H7 (cell line): ENCODE results near the gene LRRC4C. TPM values are rescaled to one million over a fixed set of nuclear protein-coding genes. Genes with fewer than 3 reads are reported as not detected.
A peak's percentile ranks its signal among the peaks of the same experiment; 100 is the strongest.

Source experiments
- DNase-seq: peaks from one replicate; pipeline ENCODE4 v3.0.0; 2012
- H3K27me3 ChIP-seq: 2 replicates; pipeline ENCODE4 v1.6.0; 2011; ENCODE audit warnings: mild to moderate bottlenecking, low read length; ENCODE audit not compliant: control insufficient read depth, insufficient read depth
- H3K36me3 ChIP-seq: replicated peaks from 2 replicates; pipeline ENCODE4 v1.5.1; 2011; ENCODE audit warnings: low read length; ENCODE audit not compliant: control insufficient read depth, insufficient read depth
- H3K4me3 ChIP-seq: 2 replicates; pipeline ENCODE4 v1.5.1; 2011; ENCODE audit warnings: low read depth, mild to moderate bottlenecking, control low read depth, low read length, moderate library complexity; ENCODE audit not compliant: insufficient read depth
- total RNA-seq: library from RNA; depleted of rRNA; stranded (reverse); fragments of >200 nt; shearing (Covaris generic); gene quantifications from 2 replicates; pipeline ENCODE4 v1.2.3, GENCODE V29; 2014

The LRRC4C gene
- total RNA-seq, 1 experiment from 2014 or later, result 0.66 TPM

DNA sequence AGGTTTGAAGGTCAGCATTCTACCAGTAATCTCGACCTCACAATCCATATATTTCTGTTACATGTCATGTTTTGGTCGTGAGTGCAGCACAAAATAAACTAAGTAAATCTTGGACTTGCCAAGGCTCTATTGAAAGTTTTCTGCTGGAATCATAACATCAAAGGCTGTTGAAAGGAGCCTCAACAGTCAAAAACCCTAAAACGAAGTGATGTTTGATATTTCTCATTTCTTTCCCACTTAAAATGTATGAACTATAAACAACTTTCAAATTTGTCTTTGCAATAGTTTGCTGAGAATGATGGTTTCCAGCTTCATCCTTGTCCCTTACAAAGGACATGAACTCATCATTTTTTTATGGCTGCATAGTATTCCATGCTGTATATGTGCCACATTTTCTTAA is 1118.5 kb downstream of the LRRC4C start:
- no peaks in the 10 kb centered on the region for H3K27me3 ChIP-seq
- H3K36me3 ChIP-seq, result no peaks in the 10 kb centered on the region
- DNase-seq, result no peak
- H3K4me3 ChIP-seq, result no peak overlapping the region

DNA sequence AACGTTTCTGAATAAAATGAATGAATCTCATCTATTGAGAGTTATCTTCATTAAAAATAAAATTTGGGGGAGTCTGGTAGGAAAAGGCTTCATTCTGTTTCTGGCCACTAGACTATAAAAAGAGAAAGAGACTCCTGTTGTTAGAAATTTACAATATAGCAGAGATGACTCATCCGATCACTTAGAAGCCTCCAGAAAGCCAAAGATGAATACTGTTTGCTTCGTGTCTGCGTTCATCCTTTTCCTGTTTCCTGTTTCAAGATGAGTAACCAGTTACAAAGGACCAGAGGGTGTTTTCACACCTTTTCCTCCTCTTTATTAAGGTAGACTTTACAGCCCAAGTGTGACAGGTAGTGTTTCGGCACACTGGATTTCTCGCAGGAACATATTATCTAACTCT is 1120.7 kb downstream of the LRRC4C start:
- Histone ChIP-seq H3K27me3 (no peaks in the 10 kb centered on the region), H3K36me3 (no peaks in the 10 kb centered on the region), H3K4me3 (no peak overlapping the region)
- DNase-seq, result no peak

DNA sequence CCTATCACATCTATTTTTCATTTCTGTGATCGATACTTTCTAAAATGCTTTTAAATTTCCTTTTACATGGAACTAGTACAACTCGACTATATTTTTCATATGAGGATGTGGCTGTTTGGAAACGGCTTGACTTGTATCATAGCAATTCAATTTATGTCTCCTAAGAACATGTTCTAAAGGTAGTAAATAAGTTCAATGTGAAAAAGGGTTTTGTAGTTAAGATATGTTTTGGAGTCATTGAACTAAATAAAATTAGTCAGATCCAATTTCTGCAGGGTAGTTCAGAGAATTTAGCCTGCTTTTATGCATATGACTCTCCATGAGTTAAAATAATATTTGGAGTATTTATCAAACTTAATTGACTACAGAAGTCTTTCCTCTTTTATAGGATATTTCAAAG is 1121.4 kb downstream of the LRRC4C start:
- Histone ChIP-seq H3K4me3 (no peak overlapping the region), H3K36me3 (no peaks in the 10 kb centered on the region), H3K27me3 (no peaks in the 10 kb centered on the region)
- no peak for DNase-seq

DNA sequence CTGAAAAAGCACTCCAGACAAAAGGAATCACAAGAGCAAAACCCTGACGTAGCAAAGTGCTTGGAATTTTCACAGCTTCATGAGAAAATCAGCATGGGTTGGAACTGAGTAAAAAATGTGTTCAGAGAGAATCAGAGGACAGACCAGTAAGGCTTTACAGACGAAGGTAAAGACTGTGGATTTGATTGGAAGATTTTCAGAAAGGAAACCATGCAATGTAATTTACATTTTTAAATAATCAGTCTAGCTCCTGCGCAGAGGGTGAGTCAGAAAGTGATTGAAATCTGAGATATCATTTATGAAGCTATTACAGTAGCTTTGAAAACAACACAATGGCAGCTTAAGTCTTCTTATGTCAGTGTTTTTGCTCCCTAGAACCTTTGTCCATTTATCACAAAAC is 1122.3 kb downstream of the LRRC4C start:
- no peak overlapping the region for H3K4me3 ChIP-seq
- H3K36me3 ChIP-seq, result no peaks in the 10 kb centered on the region
- no peaks in the 10 kb centered on the region for H3K27me3 ChIP-seq
- no peak for DNase-seq

DNA sequence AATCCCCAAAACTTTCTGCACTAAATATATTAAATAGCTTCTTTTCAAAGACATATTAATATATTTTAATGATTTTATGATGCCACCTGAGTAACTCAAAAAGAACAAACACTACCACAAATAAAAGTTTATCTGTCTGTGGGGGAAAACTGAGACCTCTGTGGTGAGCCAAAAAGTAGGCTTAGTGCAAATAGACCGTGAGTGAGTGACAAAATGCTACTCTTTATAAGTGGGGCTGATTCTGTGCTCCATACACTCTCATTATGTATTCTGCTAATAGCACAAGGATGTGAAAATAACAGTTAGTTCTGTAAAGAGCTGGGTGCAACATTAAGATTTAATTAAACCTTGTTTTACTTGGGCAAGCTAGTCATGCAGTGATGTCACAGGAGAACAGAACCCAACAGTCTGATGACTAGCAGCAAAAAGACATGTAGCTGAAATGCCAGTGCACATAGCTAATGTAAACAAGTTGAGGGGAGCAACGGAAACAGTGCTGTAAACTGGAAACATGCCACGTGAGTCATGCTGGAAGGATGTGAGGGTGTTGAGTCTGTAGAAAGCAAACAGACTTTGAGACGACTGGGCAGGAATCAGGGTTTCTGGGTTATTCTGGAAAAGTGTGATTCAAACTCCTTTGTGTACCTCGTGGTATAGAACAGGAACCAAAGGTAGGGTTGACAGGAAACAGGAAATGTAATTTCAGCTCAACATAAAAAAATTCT is 1130.4 kb downstream of the LRRC4C start:
- no peaks in the 10 kb centered on the region for H3K36me3 ChIP-seq
- H3K27me3 ChIP-seq, result no peaks in the 10 kb centered on the region
- no peak for DNase-seq
- no peak overlapping the region for H3K4me3 ChIP-seq

DNA sequence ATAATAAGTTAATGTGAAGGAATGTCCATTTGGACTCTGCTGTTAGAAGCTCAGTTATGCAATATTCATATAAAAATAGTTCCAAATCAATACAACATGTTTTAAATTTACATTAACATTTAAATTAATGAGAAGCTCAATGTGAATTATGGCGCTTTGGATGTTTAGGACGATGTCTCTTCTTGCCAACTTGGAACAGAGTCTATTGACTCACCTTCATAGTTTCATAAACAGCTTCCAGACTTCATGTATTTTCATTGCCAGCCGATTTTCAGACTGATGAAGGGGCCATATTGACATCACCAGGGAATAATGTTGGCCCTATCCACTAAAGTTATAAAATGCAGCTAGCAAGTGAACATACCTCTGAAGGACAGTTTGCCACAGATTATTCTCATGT is 1136.2 kb downstream of the LRRC4C start:
- no peak overlapping the region for H3K4me3 ChIP-seq
- H3K27me3 ChIP-seq, result no peaks in the 10 kb centered on the region
- no peaks in the 10 kb centered on the region for H3K36me3 ChIP-seq
- no peak for DNase-seq

DNA sequence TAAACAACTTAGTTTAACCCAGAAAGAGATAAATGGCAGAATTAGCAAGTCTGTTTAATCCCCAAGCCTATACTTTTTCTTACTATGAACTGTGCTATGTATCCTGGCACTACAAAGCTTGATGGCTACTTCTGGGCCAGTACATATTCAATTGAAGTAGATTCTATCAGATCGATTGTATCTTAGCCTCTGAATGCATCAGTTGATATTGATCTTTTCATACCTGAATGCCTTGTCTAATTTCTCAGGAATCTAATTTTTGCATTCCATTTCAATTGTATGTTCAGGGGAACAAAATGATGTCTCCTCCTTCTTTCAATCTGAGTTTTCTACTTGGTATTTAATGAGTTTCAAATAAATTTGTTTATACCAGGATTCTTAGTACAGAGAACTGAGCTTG is 1137.9 kb downstream of the LRRC4C start:
- Histone ChIP-seq H3K4me3 (no peak overlapping the region), H3K36me3 (no peaks in the 10 kb centered on the region), H3K27me3 (no peaks in the 10 kb centered on the region)
- DNase-seq, result no peak

DNA sequence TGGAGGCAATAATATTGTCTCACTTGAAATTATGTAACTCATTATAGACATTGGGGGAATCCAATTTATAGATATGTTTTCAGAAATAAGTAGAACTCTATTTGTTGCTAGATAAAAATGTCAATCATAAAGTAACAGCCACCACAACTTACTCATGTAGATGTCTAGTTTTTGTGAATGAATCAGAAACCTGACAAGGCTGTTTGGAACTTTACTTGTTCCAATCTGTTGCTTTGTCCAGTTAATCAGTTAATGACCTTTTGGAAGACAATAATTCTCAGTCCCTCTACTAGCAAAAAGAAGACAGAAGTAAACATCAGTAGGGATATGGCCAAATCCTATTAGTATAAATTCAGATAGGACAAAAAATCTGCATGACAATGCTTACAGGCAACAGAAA is 1143.3 kb downstream of the LRRC4C start:
- H3K36me3 ChIP-seq, result no peaks in the 10 kb centered on the region
- DNase-seq, result no peak
- H3K4me3 ChIP-seq, result no peak overlapping the region
- H3K27me3 ChIP-seq, result no peaks in the 10 kb centered on the region

DNA sequence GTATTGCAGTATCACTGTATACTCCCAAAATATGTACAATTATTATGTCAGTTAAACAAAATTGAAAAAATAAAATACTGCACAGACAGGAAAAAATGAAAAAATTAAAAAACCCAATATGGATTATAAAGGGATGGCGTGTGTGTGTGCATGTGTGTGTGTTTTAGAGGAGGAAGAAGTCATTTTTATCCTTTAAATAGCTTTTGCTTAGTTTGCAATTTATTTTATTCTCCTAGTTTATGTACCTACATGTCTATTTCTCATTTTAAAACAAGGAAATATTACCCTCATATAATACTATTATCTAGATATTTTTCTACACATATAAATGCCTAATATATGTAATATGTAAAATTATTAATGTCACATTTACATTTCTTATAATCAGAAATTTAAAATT is 1144.3 kb downstream of the LRRC4C start:
- no peaks in the 10 kb centered on the region for H3K36me3 ChIP-seq
- H3K27me3 ChIP-seq, result no peaks in the 10 kb centered on the region
- H3K4me3 ChIP-seq, result no peak overlapping the region
- DNase-seq, result no peak

DNA sequence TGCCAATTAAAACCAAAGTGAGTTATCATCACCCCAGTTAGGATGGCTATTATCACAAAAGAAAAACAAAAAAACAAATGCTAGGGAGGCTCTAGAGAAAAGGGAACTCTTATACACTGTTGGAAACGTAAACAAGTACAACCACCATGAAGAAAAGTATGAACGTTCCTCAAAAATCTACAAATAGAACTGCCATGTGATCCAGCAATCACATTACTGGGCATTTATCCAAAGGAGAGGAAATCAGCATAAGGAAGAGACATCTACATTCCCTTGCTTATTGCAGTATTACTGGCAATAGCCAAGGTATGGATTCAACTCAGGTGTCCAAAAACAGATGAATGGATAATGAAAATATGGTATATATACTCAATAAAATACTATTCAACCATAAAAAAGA is 1145.1 kb downstream of the LRRC4C start:
- H3K4me3 ChIP-seq, result no peak overlapping the region
- H3K36me3 ChIP-seq, result no peaks in the 10 kb centered on the region
- DNase-seq, result no peak
- H3K27me3 ChIP-seq, result no peaks in the 10 kb centered on the region

DNA sequence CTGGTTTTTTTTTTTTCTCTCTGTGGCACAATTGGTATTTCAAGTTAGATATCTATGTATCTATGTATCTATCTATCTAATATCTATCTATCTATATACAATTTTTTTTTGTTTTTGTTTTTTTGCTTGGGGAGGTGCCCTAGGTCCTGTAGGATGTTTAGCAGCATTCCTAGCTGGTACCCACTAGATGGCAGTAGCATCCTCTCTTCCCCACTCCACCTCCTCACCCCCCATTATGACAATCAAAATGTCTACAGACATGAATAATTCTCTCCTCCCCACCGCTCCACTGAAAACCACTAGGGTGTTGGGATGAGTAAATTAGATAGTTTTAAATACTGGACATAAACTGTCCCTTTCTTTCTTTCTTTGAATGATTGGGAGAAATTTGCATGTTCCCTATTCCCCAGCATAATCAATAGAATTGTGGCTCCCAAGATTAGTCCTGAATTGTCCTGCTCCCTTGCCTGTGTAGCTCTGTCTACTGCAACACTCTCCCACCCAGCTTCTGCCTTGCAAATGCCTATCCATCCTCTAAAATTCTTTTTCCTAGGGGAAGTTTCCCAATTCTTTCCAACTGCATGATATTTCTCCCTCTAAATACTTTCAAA is 1152.4 kb downstream of the LRRC4C start:
- Histone ChIP-seq H3K4me3 (no peak overlapping the region), H3K27me3 (no peaks in the 10 kb centered on the region), H3K36me3 (no peaks in the 10 kb centered on the region)
- peak; percentile 58 for DNase-seq

DNA sequence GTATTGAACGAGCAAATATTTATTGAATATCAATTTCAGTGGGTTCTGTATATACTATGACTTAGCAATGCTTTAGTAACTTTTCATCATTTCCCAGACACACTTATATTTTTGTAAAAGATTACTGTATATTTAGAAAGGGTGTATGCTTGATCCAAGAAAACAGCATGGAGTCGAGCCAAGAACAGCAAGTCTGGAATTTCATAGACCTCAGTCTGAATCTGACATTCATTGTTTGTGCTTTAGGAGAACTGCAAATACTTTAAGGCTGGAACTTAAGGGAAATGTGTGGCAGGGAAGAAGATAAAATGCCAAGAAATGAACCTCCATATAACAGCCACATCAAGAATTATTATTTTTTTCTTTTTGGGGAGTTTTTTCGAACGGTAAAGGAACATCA is 1156.8 kb downstream of the LRRC4C start:
- no peak overlapping the region for H3K4me3 ChIP-seq
- DNase-seq, result no peak

DNA sequence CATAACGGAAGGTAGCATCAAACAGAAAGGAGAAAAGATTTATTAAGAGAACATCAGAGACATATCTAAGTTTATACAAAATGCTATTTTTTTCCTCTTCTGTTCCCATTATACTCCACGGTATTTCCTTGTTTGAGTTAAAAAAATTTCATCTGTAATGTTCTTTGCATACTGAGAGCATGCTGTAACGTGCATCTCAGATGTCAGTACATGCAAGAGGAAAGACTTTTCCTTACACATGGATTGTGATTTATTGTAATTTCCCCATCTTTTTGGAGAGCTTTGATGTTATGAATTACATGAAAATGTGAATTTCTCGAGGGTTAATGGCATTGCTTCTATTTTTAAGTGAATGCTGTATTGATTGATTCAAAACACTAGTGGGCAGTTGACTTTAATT is 1164.0 kb downstream of the LRRC4C start:
- Histone ChIP-seq H3K4me3 (no peak overlapping the region), H3K27me3 (peaks cover 24% of the 10 kb centered on the region), H3K36me3 (no peaks in the 10 kb centered on the region)
- DNase-seq, result no peak

More for the DNA sequence above, 1156.8 kb downstream of the LRRC4C start:
- Histone ChIP-seq H3K36me3 (no peaks in the 10 kb centered on the region), H3K27me3 (peaks cover 1% of the 10 kb centered on the region; the same call in 1 of the 2 replicates)

DNA sequence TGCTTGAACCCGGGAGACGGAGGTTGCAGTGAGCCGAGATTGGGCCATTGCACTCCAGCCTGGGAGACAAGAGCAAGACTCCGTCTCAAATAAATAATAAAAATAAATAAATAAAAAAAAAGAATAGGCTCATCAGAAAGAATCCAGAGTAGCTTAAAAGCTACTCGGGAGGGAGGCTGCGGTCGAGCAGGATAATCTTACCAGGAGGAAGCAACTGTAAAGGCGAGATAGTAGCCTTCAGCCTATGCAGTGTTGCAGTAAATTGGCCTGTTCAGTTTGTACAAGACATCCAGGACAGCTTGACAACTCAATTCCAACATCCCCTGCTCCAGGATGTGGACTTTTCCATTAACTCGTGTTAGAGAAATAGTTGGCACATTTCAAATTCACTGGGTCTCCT is 1164.7 kb downstream of the LRRC4C start:
- peaks cover 31% of the 10 kb centered on the region for H3K27me3 ChIP-seq
- H3K4me3 ChIP-seq, result no peak overlapping the region
- no peaks in the 10 kb centered on the region for H3K36me3 ChIP-seq
- no peak for DNase-seq

DNA sequence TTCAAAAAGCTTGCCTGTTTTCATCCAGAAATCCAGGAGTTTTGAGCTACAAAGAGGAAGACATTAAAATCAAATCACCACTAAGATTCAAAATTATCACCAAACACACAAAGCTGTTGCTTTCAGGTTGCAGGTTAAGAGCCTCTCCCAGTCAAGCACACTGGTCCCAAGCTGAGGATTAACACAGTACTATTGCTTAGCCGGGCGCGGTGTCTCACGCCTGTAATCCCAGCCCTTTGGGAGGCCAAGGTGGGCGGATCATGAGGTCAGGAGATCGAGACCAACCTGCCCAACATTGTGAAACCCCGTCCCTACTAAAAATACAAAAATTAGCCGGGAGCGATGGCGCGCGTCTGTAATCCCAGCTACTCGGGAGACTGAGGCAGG is 1165.1 kb downstream of the LRRC4C start:
- no peak for DNase-seq
- Histone ChIP-seq H3K4me3 (no peak overlapping the region), H3K36me3 (no peaks in the 10 kb centered on the region), H3K27me3 (peaks cover 35% of the 10 kb centered on the region)
